CD4-positive, alpha-beta T cell treated with Interleukin-15 for 4 hours (primary cell): Measurements from ENCODE around the gene ZNF624.

ENCODE experiments used
- DNase-seq: peaks from one replicate; pipeline ENCODE4 v3.0.0-alpha.2; 2020; ENCODE audit warnings: low spot score

The ZNF624 gene

GRCh38 chr17:16593356-16594102, 60.1 kb downstream of the ZNF624 start:
- no peak for DNase-seq

GRCh38 chr17:16589097-16589969, 64.3 kb downstream of the ZNF624 start:
- peak; percentile 92 for DNase-seq

GRCh38 chr17:16585796-16586195, 67.9 kb downstream of the ZNF624 start:
- DNase-seq: no peak

- peak; percentile 92 for DNase-seq
Measured at GRCh38 chr17:16584273-16584995, 69.2 kb downstream of the ZNF624 start.

- no peak for DNase-seq
Measured at GRCh38 chr17:16583781-16584180, 69.9 kb downstream of the ZNF624 start.

- DNase-seq: no peak
Measured at GRCh38 chr17:16573466-16573865, 80.2 kb downstream of the ZNF624 start.
